Spleen (tissue), 7 donors: Measurements from ENCODE around the gene XRCC1.

Source experiments
- POLR2A ChIP-seq, 3 donors: fragments of 450-650 bp; IDR thresholded peaks; one replicate each; pipeline ENCODE4 v1.5.1; 2017; ENCODE audit warnings: antibody characterized with exemption in 3 of 3, mild to moderate bottlenecking in 1 of 3
- TF ChIP-seq, protein P1 (sequence below), 11 experiments: fragments of 200-600 bp in 7 of 11; fragments of 450-650 bp in 4 of 11; sonication (generic) in 4 of 11; IDR thresholded peaks in 8 of 11; conservative IDR thresholded peaks in 3 of 11; 1 replicate in 7 of 11; 2 replicates in 4 of 11; pipeline versions ENCODE4 v1.4.0 to v1.8.0; 2016 to 2021; ENCODE audit warnings: antibody characterized with exemption in 11 of 11, inconsistent platforms in 4 of 11, mild to moderate bottlenecking in 1 of 11
- donor health status: DM: no; HTN: no; CAD: no; lungs with moderate emphysema.
- donor health status: DM: no; HTN: no; CAD: no.
- donor health status: DM: no; HTN: no; CAD: no.

GRCh38 chr19:43596842-43597461 lies 21.6 kb upstream of the XRCC1 start:
- TF ChIP-seq, protein P1, sequence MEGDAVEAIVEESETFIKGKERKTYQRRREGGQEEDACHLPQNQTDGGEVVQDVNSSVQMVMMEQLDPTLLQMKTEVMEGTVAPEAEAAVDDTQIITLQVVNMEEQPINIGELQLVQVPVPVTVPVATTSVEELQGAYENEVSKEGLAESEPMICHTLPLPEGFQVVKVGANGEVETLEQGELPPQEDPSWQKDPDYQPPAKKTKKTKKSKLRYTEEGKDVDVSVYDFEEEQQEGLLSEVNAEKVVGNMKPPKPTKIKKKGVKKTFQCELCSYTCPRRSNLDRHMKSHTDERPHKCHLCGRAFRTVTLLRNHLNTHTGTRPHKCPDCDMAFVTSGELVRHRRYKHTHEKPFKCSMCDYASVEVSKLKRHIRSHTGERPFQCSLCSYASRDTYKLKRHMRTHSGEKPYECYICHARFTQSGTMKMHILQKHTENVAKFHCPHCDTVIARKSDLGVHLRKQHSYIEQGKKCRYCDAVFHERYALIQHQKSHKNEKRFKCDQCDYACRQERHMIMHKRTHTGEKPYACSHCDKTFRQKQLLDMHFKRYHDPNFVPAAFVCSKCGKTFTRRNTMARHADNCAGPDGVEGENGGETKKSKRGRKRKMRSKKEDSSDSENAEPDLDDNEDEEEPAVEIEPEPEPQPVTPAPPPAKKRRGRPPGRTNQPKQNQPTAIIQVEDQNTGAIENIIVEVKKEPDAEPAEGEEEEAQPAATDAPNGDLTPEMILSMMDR (IDR thresholded peaks at IDR 0.05 in 8 of 11, conservative IDR thresholded peaks at IDR 0.05 in 3 of 11), result no peak
- no peak for TF ChIP-seq POLR2A (IDR thresholded peaks at IDR 0.05)
